IMR-90 (cell line): ENCODE results near the gene ARHGEF2. TPM values are rescaled to one million over a fixed set of nuclear protein-coding genes. Genes with fewer than 3 reads are reported as not detected.

Experiments used
- ATAC-seq: fragments of 200-7000 bp; cut with Tn5 transposase; 2 replicates; pipeline ENCODE4 v1.9.1; 2020; ENCODE audit warnings: low read depth, mild to moderate bottlenecking, moderate library complexity
- BruUV-seq: library from RNA; stranded (reverse); fragments of 400-500 nt; replicated peaks from 2 replicates; lab custom pipeline; 2021; lab: Mats Ljungman, UMichigan
- CTCF ChIA-PET: fragments of 300-600 bp; formaldehyde crosslinking; extraction: SDS; loops from one replicate; lab custom pipeline; 2021; ENCODE audit warnings: antibody characterized with exemption; lab: Yijun Ruan, JAX
- POLR2A ChIA-PET: fragments of 300-600 bp; sonication (Branson Sonifier 250); formaldehyde crosslinking; loops from one replicate; lab custom pipeline; 2022; ENCODE audit warnings: antibody characterized with exemption; ENCODE audit not compliant: unreplicated experiment; lab: Charles Lee
- DNase-seq: peaks from one replicate; pipeline ENCODE4 v3.0.0; 2013
- H2AFZ ChIP-seq: replicated peaks from 2 replicates; pipeline ENCODE3; 2013; ENCODE audit warnings: low read length, mild to moderate bottlenecking; ENCODE audit not compliant: poor library complexity
- H2AK5ac ChIP-seq: 2 replicates; pipeline ENCODE4 v1.6.1; 2013; ENCODE audit warnings: low read depth, low read length, inconsistent platforms
- H2AK9ac ChIP-seq: replicated peaks from 2 replicates; pipeline ENCODE3; 2013; ENCODE audit warnings: mild to moderate bottlenecking, low read depth, low read length, moderate library complexity; ENCODE audit not compliant: poor library complexity
- H2BK120ac ChIP-seq: 2 replicates; pipeline ENCODE4 v1.6.1; 2013; ENCODE audit warnings: low read depth, low read length, inconsistent platforms
- H2BK15ac ChIP-seq: 3 replicates; pipeline ENCODE4 v1.6.1; 2013; ENCODE audit warnings: low read depth, low read length, inconsistent platforms
- H2BK20ac ChIP-seq: 2 replicates; pipeline ENCODE4 v1.6.1; 2013; ENCODE audit warnings: low read depth, mild to moderate bottlenecking, inconsistent platforms, low read length, moderate library complexity
- H2BK5ac ChIP-seq: 2 replicates; pipeline ENCODE4 v1.6.1; 2013; ENCODE audit warnings: mild to moderate bottlenecking, low read depth, low read length, inconsistent platforms; ENCODE audit not compliant: poor library complexity, severe bottlenecking
- H3K14ac ChIP-seq: replicated peaks from 2 replicates; pipeline ENCODE4 v1.6.1; 2013; ENCODE audit warnings: low read depth, low read length, inconsistent platforms
- H3K18ac ChIP-seq: 2 replicates; pipeline ENCODE4 v1.6.1; 2013; ENCODE audit warnings: low read depth, low read length, control low read depth
- H3K23ac ChIP-seq: 2 replicates; pipeline ENCODE4 v1.6.1; 2013; ENCODE audit warnings: low read depth, low read length, inconsistent platforms
- H3K27ac ChIP-seq: 2 replicates; pipeline ENCODE4 v1.5.1; 2013; ENCODE audit warnings: mild to moderate bottlenecking, control low read depth, low read length; ENCODE audit not compliant: insufficient read depth
- H3K27me3 ChIP-seq: 2 replicates; pipeline ENCODE4 v1.6.1; 2013; ENCODE audit warnings: low read length; ENCODE audit not compliant: control insufficient read depth, insufficient read depth
- H3K36me3 ChIP-seq: 2 replicates; pipeline ENCODE4 v1.6.1; 2013; ENCODE audit warnings: low read length, mixed read lengths; ENCODE audit not compliant: control insufficient read depth, insufficient read depth
- H3K4ac ChIP-seq: 2 replicates; pipeline ENCODE4 v1.6.1; 2013; ENCODE audit warnings: low read depth, low read length, inconsistent platforms
- H3K4me1 ChIP-seq: 2 replicates; pipeline ENCODE4 v1.6.1; 2013; ENCODE audit warnings: low read length, mixed read lengths; ENCODE audit not compliant: control insufficient read depth, insufficient read depth
- H3K4me2 ChIP-seq: 2 replicates; pipeline ENCODE4 v1.6.1; 2013; ENCODE audit warnings: low read depth, mild to moderate bottlenecking, control low read depth, low read length, moderate library complexity
- H3K4me3 ChIP-seq: 2 replicates; pipeline ENCODE4 v1.5.1; 2013; ENCODE audit warnings: low read depth, mild to moderate bottlenecking, control low read depth, low read length, moderate library complexity; ENCODE audit not compliant: insufficient read depth
- H3K56ac ChIP-seq: 2 replicates; pipeline ENCODE4 v1.6.1; 2013; ENCODE audit warnings: low read length, inconsistent platforms; ENCODE audit not compliant: insufficient read depth; ENCODE audit errors: extremely low read depth
- H3K79me1 ChIP-seq, 2 experiments: 2 replicates each; pipeline ENCODE4 v1.6.1; 2013; ENCODE audit warnings: low read length in 2 of 2, inconsistent platforms in 1 of 2, low read depth in 1 of 2
- H3K9ac ChIP-seq: 2 replicates; pipeline ENCODE4 v1.6.1; 2013; ENCODE audit warnings: low read depth, low read length, control low read depth
- H3K9me1 ChIP-seq: 2 replicates; pipeline ENCODE4 v1.6.1; 2013; ENCODE audit warnings: low read length, inconsistent platforms; ENCODE audit not compliant: insufficient read depth
- H3K9me3 ChIP-seq: 2 replicates; pipeline ENCODE4 v1.6.1; 2013; ENCODE audit warnings: low read length; ENCODE audit not compliant: control insufficient read depth, insufficient read depth
- H4K20me1 ChIP-seq: 2 replicates; pipeline ENCODE4 v1.6.1; 2013; ENCODE audit warnings: low read length, inconsistent platforms; ENCODE audit not compliant: insufficient read depth
- H4K5ac ChIP-seq: 2 replicates; pipeline ENCODE4 v1.6.1; 2013; ENCODE audit warnings: mild to moderate bottlenecking, low read depth, low read length, control low read depth
- H4K8ac ChIP-seq, 2 experiments: 2 replicates each; pipeline ENCODE4 v1.6.1; 2013; ENCODE audit warnings: low read depth in 2 of 2, low read length in 2 of 2, control low read depth in 1 of 2, inconsistent platforms in 1 of 2
- H4K91ac ChIP-seq: 2 replicates; pipeline ENCODE4 v1.6.1; 2013; ENCODE audit warnings: low read depth, low read length, inconsistent platforms; ENCODE audit not compliant: insufficient read depth
- BHLHE40 ChIP-seq: fragments of 150-350 bp; IDR thresholded peaks from 2 replicates; pipeline ENCODE4 v1.6.1; 2016; ENCODE audit warnings: mild to moderate bottlenecking, low read depth, low read length
- CEBPB ChIP-seq: IDR thresholded peaks from 2 replicates; pipeline ENCODE4 v1.6.1; 2012; ENCODE audit warnings: low read depth, low read length, improper control_type of control experiment
- CHD1 ChIP-seq: IDR thresholded peaks from 2 replicates; pipeline ENCODE4 v1.6.1; 2012; ENCODE audit warnings: low read depth, low read length, improper control_type of control experiment
- MAZ ChIP-seq: IDR thresholded peaks from 2 replicates; pipeline ENCODE4 v1.6.1; 2012; ENCODE audit warnings: low read depth, mild to moderate bottlenecking, low read length, improper control_type of control experiment, moderate library complexity, borderline replicate concordance
- MXI1 ChIP-seq: IDR thresholded peaks from 2 replicates; pipeline ENCODE4 v1.6.1; 2012; ENCODE audit warnings: low read depth, mild to moderate bottlenecking, low read length, moderate library complexity, borderline replicate concordance
- SMC3 ChIP-seq: fragments of 150-350 bp; IDR thresholded peaks from 2 replicates; pipeline ENCODE4 v1.6.1; 2016; ENCODE audit warnings: low read depth, mild to moderate bottlenecking, antibody characterized with exemption, low read length, moderate library complexity
- WGBS, 2 experiments: methylation state at CpG; one replicate each; pipeline versions ENCODE4 v1.1.5 to v1.1.7; 2013; ENCODE audit warnings: missing lambda C conversion rate in 2 of 2; ENCODE audit not compliant: insufficient read length in 1 of 2; ENCODE audit errors: extremely low coverage in 2 of 2; 5-methylcytosine and 5-hydroxymethylcytosine counted together
- dilution Hi-C: fragments of 300-500 bp; cut with HindIII; formaldehyde crosslinking; loops from one replicate; pipeline ENCODE4 v1.14.3; 2018; ENCODE audit warnings: low sequenced_read_pairs; ENCODE audit not compliant: unreplicated experiment
- in situ Hi-C: fragments of 300-500 bp; cut with MboI; formaldehyde crosslinking; loops from 3 replicates; pipeline ENCODE4 v1.14.3; 2019; ENCODE audit warnings: low sequenced_read_pairs, inconsistent platforms, mixed read lengths
- intact Hi-C: fragments of 100-400 bp; cut with micrococcal nuclease; formaldehyde crosslinking; loops from 2 replicates; pipeline ENCODE4 v1.10.0; 2022
- polyA plus RNA-seq, 3 experiments: library from polyadenylated mRNA; depleted of rRNA; stranded (reverse); fragments of >200 nt; gene quantifications; 2 replicates each; pipeline ENCODE4 v1.2.3, GENCODE V29; 2012; ENCODE audit warnings: low replicate concordance in 1 of 3
- total RNA-seq: library from RNA; depleted of rRNA; stranded (reverse); fragments of >200 nt; gene quantifications from 2 replicates; pipeline ENCODE4 v1.2.3, GENCODE V29; 2012
- TF ChIP-seq, protein P1 (sequence below): fragments of 150-350 bp; IDR thresholded peaks from 2 replicates; pipeline ENCODE4 v1.6.1; 2017; ENCODE audit warnings: mild to moderate bottlenecking, antibody characterized with exemption, low read length, low read depth

ARHGEF2 gene
- total and polyA plus RNA-seq, 2 of the 4 experiments (the other 2 are of a cell fraction) = 91.8 to 117 TPM

DNA sequence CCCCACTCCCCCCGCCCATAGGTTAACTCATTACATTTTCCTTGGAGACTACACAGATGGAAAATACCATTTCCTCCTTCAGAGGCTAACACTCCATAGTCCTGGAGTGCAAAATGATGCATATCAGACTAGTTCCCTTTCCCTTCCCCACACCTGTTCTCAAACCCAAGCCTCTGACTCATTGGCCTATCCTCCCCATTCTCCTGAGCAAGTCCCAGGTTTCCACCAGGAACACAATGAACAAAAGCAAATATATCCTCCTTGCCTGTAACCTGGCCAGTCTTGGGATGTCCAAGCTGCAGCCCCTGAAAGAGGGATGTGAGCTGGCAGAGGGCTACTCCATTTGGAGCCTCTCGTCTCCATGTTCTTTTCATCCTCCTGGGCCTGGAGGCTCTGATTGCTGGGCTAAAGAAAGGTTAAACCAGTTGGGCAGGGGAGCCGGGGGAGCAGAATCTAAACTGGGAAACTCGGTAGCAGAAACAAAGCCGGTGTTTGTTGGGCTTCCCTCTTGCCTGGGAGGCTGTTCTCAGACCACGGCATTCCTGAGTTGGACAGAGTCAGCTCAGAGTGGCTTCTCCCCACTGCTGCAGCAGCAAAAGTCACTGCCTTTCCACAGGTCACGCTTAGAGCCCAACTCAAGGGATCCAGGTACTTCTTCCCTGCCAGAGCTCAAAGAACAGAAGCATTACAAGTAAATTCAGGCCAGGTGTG lies 28.5 kb upstream of the ARHGEF2 start:
- ChIA-PET POLR2A (no interaction called here), CTCF (interaction anchor here (1.4 kb wide), 1 partner anchor 60 kb away, joined by 3 read pairs; no protein-coding TSS in a partner anchor)
- intact Hi-C loops = no loop called here
- H3K9ac ChIP-seq = no peak overlapping the region
- no peak overlapping the region for H2AK5ac ChIP-seq
- H2BK5ac ChIP-seq = no peak overlapping the region
- H4K20me1 ChIP-seq = peaks cover 5% of the 10 kb centered on the region
- in situ Hi-C loops = no loop called here
- no peak overlapping the region for H3K23ac ChIP-seq
- no peaks in the 10 kb centered on the region for H3K9me1 ChIP-seq
- BruUV-seq = no TSS peak
- TF ChIP-seq MXI1 (no peak), SMC3 (no peak), MAZ (no peak), CHD1 (no peak), BHLHE40 (no peak), CEBPB (no peak)
- TF ChIP-seq, protein P1, sequence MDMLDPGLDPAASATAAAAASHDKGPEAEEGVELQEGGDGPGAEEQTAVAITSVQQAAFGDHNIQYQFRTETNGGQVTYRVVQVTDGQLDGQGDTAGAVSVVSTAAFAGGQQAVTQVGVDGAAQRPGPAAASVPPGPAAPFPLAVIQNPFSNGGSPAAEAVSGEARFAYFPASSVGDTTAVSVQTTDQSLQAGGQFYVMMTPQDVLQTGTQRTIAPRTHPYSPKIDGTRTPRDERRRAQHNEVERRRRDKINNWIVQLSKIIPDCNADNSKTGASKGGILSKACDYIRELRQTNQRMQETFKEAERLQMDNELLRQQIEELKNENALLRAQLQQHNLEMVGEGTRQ = no peak
- H3K4me1 ChIP-seq = peaks cover 5% of the 10 kb centered on the region; the same call in 1 of the 2 replicates
- H2BK15ac ChIP-seq = no peak overlapping the region
- dilution Hi-C loops = no loop called here
- H4K5ac ChIP-seq = no peak overlapping the region
- no peak overlapping the region for H3K4ac ChIP-seq
- no peak overlapping the region for H2BK20ac ChIP-seq
- H3K36me3 ChIP-seq = peaks cover 31% of the 10 kb centered on the region
- WGBS, 2 experiments = 71% methylated on average over 2 of the region's 7 CpGs; no CpG with 5 or more reads in 1 of the 2 experiments
- H3K79me1 ChIP-seq = peaks cover 4 to 15% of the 10 kb centered on the region in 2 experiments; a peak in 3 of 4 replicates
- H3K9me3 ChIP-seq = no peaks in the 10 kb centered on the region
- H2AFZ ChIP-seq = no peak overlapping the region
- H2AK9ac ChIP-seq = no peak overlapping the region
- no peak overlapping the region for H2BK120ac ChIP-seq
- H3K4me3 ChIP-seq = no peak overlapping the region
- H3K56ac ChIP-seq = no peak overlapping the region
- no peak overlapping the region for H4K8ac ChIP-seq
- no peak overlapping the region for H3K4me2 ChIP-seq
- no peak for DNase-seq
- H3K18ac ChIP-seq = no peak overlapping the region
- H4K91ac ChIP-seq = no peak overlapping the region
- H3K27ac ChIP-seq = no peak overlapping the region
- no peak overlapping the region for H3K14ac ChIP-seq
- H3K27me3 ChIP-seq = no peaks in the 10 kb centered on the region
- ATAC-seq = peak; percentile 41
